Measurements from ENCODE around the gene FRMD4A. TPM values are rescaled to one million over a fixed set of nuclear protein-coding genes. Genes with fewer than 3 reads are reported as not detected.

The FRMD4A gene
- polyA plus RNA-seq, 3 donors = 67.7 to 83.0 (median 75.9) TPM

DNA sequence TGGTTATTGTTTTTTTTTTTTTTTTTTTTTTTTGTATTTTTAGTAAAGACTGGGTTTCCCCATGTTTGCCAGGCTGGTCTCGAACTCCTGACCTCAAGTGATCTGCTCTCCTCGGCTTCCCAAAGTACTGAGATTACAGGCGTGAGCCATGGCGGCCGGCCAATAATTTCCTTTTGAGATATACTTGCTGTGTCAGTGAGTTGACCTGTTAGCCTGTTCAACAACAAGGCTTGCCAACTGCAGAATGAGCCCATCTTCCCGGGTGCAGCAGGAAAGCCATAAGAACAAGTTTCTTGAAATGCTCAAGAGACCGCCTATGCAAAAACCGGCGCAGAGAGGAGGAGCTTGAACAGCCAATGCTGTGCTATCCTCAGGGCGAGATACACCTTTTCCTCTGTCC lies 631.5 kb downstream of the FRMD4A start:
- no peak for DNase-seq (ENCODE audit: low read depth in 3 of 3, low spot score in 2 of 3)

GRCh38 chr10:13698217-13698616 lies 632.5 kb downstream of the FRMD4A start:
- no peak for DNase-seq (ENCODE audit: low read depth in 3 of 3, low spot score in 2 of 3)

DNA sequence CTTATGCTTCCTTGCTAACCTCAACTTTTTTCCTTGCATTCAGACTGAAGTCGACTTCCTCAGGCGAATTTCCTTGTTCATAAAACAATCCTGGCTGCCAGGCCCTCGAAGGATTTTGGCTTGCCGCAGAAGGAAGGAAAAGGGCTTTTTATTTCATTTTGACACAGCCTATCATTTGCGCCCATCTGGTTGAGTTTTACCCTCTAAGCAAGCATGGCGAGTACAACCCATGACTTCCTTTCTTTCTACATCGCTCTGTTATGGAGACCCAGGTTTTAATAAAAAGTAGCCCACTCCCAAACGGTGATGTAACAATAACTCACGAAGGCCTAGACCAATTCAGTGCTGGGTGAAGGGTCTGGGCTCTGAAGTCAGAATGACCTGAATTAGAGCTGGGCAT lies 634.7 kb downstream of the FRMD4A start:
- no peak for DNase-seq (ENCODE audit: low read depth in 3 of 3, low spot score in 2 of 3)

DNA sequence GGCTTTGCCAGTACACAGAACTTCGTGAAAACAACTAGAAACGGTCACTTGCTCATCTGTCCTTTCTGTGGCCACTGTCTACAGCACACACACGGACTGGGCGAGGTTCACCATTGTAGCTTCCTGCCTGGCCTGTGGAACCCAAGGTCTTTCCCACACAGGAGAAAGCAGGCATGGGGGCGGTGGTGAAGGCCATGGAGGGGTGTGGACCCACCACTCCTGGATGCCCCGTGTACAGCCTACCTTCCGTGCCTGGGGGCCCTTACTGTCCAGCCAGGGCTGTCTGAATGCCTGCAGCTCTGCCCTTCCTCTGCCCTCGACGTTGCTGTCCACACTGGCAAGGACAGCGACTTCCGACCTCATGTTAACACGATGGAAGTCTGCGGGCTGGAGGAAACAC lies 635.1 kb downstream of the FRMD4A start:
- DNase-seq (ENCODE audit: low read depth in 3 of 3, low spot score in 2 of 3) = no peak

- DNase-seq (ENCODE audit: low read depth in 3 of 3, low spot score in 2 of 3) = no peak
These were observed 636.7 kb downstream of the FRMD4A start for GRCh38 chr10:13693783-13694700.

DNA sequence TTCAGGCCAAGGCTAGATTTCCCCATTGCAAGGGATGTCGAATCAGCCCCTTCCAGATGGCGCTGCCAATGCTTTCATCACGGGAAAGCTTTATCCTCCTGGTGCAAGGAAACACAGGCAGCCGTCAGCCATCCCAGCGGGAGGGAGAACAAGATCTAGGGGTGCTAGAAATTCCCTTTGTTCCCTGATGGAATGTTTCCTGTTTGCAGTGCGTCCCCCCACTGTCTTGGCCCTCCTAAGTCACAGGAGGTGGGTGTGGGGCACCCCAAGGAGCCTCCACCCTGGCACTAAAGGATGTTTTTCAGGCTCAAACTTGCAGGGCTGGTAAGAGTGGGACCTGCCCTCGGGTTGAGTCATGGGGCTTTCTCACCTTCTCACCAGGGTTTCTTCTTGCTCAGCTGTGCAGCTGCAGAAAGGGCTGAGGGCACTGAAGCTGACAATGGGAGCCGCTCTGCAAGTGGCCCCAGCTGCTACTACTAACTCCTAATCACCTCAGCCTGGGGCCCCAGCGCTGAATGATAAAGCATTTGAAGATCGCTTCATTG lies 640.4 kb downstream of the FRMD4A start:
- DNase-seq (ENCODE audit: low read depth in 3 of 3, low spot score in 2 of 3) = no peak

- no peak for DNase-seq (ENCODE audit: low read depth in 3 of 3, low spot score in 2 of 3)
These were observed 644.4 kb downstream of the FRMD4A start for GRCh38 chr10:13686331-13686752.

DNA sequence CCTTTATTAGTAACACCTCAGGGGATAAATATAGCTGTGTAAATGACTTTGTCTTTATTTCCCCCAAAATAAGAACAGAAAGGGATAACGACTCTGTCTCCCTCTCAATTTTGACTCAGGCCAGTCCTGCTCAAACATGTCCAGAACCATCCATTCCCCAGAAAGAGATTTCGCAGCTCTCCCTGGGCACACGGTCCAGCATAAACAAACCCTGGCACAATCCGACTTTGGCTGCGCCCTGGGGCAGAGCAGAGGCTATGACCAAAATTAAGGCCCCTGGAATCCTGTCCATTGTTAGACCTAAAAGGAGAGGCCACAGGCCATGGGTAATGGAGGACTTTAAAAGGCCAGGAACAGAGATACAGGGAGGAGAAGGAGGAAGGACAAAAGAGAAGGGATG lies 644.8 kb downstream of the FRMD4A start:
- no peak for DNase-seq (ENCODE audit: low read depth in 3 of 3, low spot score in 2 of 3)

- DNase-seq (ENCODE audit: low read depth in 3 of 3, low spot score in 2 of 3) = no peak
These were observed 645.8 kb downstream of the FRMD4A start for GRCh38 chr10:13684806-13685482.

GRCh38 chr10:13684252-13684791 lies 646.4 kb downstream of the FRMD4A start:
- no peak for DNase-seq (ENCODE audit: low read depth in 3 of 3, low spot score in 2 of 3)

GRCh38 chr10:13683017-13683416 lies 647.7 kb downstream of the FRMD4A start:
- DNase-seq (ENCODE audit: low read depth in 3 of 3, low spot score in 2 of 3) = no peak

DNA sequence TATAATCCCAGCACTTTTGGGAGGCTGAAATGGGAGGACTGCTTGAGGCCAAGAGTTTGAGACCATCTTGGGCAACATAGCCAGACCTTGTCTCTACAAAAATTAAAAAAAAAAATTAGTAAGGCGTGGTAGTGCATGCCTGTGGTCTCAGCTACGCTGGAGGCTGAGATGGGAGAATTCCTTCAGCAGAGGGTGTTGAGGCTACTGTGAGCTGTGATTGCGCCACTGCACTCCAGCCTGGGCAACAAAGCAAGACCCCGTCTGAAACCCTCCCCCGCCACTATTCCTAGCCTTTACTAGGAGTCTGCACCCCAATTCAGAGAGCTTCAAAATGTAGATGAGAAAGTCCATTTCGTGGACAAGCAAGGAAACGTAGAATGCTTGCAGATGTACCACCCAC lies 648.8 kb downstream of the FRMD4A start:
- no peak for DNase-seq (ENCODE audit: low read depth in 3 of 3, low spot score in 2 of 3)

DNA sequence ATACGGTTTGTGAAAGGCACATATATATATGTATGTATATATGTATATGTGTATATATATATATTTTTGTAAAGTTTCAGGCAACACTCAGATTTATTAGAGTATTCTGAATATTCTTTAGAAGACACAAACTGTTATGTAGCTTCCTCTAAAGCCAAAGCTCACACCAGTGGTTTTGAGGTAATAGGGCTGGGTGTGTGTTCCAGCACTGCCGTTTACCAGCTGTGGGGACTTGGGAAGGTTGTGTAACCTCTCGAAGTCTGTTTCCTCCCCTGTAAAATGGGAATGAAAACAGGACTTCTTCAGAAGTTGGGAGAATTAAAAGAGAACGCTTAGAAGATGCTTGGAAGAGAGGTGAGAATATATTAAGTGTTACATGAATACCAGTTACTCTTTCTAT lies 649.2 kb downstream of the FRMD4A start:
- no peak for DNase-seq (ENCODE audit: low read depth in 3 of 3, low spot score in 2 of 3)

GRCh38 chr10:13681095-13681494 lies 649.6 kb downstream of the FRMD4A start:
- no peak for DNase-seq (ENCODE audit: low read depth in 3 of 3, low spot score in 2 of 3)

- no peak for DNase-seq (ENCODE audit: low read depth in 3 of 3, low spot score in 2 of 3)
These were observed 652.5 kb downstream of the FRMD4A start for GRCh38 chr10:13678101-13678843.

- DNase-seq (ENCODE audit: low read depth in 3 of 3, low spot score in 2 of 3) = no peak
These were observed 655.8 kb downstream of the FRMD4A start for GRCh38 chr10:13674645-13675588.

DNA sequence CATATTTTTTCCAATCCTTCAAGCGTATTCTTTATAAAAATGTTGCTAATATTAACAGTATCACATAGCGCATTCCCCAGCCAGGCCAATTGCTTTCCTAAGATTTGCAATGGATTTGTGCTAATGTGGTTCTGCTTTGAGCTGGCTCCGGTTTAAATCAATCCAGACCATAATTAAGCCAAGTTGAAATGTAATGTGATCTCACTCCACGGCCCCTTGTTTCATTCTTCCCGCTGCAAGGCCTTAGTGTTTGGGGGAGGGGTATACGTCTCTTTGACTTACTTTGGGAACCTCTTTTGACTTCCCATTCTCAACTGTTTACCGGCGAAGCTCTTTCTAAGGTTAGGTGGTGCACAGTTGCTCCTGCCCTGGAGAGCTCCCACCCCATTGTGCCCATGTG lies 657.6 kb downstream of the FRMD4A start:
- DNase-seq (ENCODE audit: low read depth in 3 of 3, low spot score in 2 of 3) = no peak

- DNase-seq (ENCODE audit: low read depth in 3 of 3, low spot score in 2 of 3) = no peak
These were observed 658.2 kb downstream of the FRMD4A start for GRCh38 chr10:13672548-13672947.

- no peak for DNase-seq (ENCODE audit: low read depth in 3 of 3, low spot score in 2 of 3)
These were observed 658.8 kb downstream of the FRMD4A start for GRCh38 chr10:13671904-13672303.

DNA sequence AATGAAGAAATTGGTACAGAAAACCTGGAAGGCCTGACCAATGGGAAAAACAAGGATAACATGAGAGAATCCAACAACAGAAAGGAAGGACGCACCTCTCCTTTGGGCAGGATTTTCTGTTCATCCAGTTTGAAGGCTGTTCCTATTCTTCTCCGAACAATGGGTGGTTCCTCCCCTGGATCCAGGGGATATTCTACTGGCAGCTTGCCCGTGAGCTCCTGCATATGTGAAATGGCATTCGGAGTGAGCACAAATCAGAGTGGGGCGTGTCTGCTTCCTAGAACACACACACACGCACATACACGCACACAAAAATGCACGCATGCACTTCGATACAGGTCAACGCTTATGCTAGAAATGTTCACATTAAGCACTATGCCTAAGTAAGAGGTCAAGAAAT lies 660.4 kb downstream of the FRMD4A start:
- DNase-seq (ENCODE audit: low read depth in 3 of 3, low spot score in 2 of 3) = no peak

Data from right renal cortex interstitium (tissue), 3 donors.